Colon (tissue), 2 donors: Measurements from ENCODE around the gene PHACTR1.
"Not testable (repeated sequence)": the region's sequence is repeated elsewhere in the genome, so short reads cannot be mapped to it uniquely, and the experiment has no call there.

Experiments used
- FAIRE-seq: peaks from 2 replicates; lab custom pipeline; 2012; peaks lifted over from hg19 to GRCh38; lab: Jason Lieb, UNC
- donor health status: control.
- donor health status: control.

Gene PHACTR1

DNA sequence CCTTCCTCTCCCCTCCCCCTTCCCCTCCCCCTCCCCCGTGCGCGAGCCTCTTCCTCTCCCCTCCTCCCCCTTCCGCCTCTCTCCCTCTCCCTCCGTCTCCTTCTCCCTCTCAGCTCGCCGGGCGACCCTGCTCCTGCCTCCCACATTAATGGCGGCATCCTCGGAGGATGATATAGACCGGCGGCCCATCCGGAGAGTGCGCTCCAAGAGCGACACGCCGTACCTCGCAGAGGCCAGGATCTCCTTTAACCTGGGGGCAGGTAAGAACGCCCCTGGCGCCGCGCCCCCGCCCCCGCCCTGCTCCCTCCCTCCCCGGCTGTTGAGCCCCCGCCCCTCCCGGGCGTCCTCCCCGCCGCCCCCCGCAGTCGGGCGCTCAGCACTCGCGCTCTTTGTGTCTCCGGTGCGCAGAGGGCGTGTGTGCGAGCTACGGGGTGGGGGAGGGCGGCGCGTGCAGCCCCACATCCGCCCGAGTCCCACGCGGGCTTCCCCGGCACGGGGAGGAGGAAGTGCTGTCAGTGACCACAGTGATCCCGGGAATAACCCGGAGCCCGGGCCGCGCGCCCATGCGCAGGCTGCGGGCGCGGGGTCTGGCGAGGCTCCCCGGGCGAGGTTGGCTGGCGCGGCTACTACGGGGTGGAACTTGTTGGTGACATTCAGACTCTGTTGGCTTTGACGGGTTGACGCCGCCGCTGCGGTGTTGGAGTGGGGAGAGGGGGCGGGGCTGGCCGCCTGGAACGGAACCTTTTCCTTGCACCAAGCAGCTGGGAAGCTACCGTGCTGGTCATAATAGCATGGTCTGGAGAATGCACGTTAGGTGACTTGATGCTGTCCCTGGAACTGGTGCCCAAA, 33.2 kb downstream of the PHACTR1 start:
- FAIRE-seq, result no peak

DNA sequence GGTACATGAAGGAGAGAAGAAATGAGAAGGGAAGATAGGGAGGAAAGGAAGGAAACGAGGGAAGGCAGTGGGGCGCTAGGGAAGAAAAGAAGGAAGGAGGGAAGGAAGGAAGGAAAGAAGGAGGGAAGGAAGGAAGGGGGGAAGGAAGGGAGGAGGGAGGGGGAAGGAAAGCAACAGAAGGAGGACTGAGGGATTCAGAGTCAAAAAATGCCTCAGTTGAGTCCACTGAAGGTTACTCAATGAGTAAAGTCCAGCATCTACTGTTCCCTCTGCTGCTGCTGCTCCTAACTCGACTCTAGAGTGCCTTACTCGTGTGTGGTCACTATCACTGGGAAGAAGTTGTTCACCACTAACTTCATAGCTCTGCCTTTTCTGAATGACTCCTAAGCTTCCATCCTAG, 33.8 kb downstream of the PHACTR1 start:
- FAIRE-seq, result no peak

DNA sequence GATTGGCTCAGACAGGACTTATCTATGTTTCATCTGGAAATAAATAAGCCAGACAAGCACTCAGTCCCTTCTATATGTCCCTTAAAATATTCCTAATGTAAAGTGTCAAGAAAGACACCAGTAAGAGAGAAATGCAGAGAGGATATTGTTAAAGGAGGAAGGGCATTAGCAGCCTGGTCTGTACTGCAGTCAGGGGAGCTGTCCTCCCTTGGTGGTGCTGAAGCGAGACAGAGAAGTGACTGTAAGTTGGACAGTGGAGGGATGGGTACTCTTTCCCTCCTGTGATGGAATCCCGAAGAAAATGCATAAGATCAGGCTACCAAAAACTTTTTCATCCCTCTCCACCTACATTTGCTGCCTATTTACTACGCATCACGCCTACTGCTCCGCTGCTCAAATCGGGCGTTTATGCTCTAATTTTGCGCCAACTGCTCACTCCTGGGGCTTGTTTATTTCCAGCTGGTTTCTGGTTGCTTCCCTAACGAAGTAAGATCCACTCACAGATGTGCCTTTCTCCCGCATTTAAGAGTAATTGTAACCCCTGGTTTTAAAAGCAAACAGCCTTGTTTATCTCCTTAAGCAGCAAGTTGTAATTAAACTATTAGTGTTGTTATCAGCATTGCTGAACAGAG, 35.2 kb downstream of the PHACTR1 start:
- no peak for FAIRE-seq

DNA sequence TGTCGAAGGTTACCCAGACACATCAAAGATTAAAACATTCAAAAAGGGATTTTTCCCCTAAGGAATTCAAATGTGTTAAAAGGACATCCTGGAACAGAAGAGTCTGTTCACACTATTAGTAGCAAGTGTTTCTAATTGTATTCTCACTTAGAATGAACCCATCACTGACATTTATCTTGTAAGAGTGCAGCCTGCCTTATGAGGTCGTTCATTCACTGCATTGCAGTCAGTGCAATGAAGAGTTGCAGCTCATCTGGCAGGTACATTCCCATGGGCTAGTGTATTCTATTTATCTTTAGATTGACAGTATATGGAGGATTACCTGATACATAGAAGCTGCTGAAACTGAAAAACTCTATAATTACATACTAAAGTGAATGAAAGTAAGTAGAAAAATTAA, 36.5 kb downstream of the PHACTR1 start:
- no peak for FAIRE-seq

GRCh38 chr6:12760226-12760625, 43.7 kb downstream of the PHACTR1 start:
- no peak for FAIRE-seq

GRCh38 chr6:12760911-12761310, 44.3 kb downstream of the PHACTR1 start:
- no peak for FAIRE-seq

DNA sequence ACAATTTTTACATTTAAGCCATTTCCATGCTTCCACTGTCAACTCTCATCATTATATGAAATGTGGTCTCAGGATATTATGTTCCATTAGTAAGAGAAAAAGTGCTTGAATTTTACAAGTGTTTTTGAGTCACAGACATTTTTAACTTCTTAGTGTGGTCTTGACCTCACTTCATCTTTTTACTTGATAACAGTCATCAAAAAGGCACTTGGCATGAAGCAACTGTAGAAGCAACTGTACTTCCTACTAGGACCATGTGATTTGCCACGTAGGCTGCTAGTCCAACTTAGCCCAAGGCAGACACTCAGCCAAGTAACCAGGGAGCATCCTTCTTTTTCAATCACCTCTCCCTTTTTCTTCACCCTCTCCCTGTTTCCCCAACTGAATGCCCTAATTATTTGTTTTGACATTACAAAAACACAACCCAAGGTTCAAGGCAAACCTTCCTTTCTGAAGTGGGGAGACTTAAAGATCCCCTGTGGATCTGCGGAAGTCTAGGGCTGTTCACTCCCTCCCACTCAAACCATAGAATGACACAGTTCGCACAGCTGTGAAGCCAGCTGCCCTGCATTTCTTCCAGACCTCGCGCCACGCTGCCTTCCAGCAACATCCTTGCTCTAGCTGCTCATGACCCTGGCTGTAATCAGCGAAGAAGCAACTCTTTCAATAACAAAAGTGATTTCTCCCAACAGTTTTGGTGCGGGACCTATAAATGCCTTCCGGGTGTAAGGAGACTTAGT, 45.0 kb downstream of the PHACTR1 start:
- no peak for FAIRE-seq

- not testable (repeated sequence) for FAIRE-seq
Measured at GRCh38 chr6:12762731-12763434, 46.3 kb downstream of the PHACTR1 start.

DNA sequence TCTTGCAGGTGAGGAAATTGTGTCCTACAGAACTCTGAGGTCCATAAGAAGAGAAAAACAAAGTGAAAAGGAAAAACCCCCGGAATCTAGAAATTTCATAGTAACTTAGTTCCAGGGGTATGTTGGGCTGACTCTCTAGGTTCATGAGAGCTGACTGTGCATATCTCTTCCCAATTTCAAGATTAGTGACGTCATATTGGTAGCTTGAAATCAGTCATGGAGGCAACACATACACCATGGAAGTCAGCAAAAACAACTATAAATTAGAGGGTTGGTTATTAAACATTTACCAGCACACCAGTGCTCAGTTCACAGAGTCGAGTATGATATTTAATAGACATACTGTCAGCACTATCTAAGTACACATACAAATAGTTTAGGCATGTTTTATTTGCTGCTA, 49.8 kb downstream of the PHACTR1 start:
- no peak for FAIRE-seq

GRCh38 chr6:12767016-12767415, 50.4 kb downstream of the PHACTR1 start:
- FAIRE-seq, result no peak

DNA sequence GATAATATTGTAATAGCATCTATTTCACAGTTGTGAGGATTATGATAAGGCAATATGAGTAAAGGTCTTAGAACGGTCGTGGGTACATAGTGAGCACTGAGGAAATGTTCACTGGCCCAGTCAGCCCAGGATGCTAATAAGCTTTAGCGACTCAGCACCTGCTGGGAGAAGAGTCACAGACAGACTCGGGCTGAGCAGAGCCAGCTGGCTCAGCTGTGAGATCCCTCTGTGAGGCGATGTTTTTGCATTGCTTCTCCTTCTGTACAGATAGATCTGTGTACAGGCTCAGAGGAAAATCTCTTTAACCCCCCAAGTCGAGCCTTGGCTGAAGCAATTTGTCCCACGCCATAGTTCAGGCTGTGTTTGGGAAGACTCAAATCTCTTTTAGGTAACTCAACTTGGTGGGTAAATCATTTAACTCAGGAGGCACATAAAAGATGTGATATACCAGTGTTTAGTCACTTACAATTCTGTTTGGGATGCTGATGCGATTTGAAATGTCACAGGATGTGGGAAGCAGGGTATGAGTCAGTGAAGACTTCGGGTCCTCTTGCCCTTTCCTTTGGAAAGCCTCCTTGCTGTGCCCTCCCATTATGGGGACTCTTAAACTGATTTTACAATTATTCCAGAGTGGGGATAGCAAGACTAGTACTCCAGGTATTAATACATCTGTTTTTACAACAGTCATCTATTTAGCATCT, 53.1 kb downstream of the PHACTR1 start:
- FAIRE-seq, result no peak

DNA sequence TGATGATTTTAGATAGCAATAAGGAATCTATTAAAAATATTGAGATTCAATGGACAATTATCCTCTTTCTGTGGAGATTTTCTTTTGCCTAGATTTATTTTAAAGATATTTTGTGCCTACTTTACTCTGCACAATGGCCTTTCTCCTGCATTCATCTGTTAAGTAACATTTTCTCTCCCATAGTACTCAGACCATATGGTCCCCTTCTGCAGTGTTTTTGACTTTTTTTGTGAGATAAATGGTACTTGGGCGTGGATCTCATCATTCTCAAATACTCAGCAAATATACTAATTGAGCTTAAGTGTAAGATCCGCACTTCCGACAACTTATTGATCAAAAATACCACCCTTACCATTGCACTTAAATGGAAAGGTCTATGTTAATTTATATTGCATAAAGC, 55.8 kb downstream of the PHACTR1 start:
- no peak for FAIRE-seq

DNA sequence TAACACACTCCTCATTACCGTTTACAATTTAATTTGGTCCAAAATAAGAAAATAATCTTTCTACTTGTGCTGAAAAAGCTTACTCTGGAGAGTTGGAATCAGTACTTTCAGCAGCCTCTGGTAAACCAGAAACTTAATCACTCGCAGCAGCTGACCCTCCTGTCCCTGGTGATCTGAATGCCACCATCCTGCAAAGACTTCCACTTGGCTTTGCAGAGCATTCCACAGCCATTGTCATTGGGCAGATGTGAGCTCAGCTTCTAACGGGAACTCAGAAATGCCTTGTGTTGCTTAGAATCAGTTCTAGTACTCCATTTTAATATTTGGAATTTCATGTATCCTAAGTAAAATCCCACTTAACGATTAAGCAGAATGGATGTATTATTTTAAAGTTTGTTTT, 59.7 kb downstream of the PHACTR1 start:
- no peak for FAIRE-seq

- FAIRE-seq, result no peak
Measured at GRCh38 chr6:12779772-12780171, 63.2 kb downstream of the PHACTR1 start.

DNA sequence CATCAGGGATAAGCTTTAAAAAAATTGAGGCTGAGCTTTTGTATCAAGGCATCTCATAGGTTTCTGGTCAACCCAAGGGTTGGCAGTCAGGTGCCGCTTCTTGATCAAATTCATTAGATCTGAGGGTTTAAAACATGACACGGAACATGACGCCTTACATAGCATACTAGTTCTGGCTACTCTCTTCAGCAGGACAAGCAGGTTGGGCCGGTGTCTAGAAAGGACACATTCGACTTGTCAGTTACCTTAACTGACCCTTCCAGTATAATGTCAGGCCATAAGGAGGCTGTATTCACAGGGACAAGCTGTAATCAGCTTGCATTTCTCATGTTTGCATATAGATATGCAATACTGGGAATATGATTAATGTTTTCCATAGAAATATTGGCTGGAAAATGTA, 65.6 kb downstream of the PHACTR1 start:
- no peak for FAIRE-seq

DNA sequence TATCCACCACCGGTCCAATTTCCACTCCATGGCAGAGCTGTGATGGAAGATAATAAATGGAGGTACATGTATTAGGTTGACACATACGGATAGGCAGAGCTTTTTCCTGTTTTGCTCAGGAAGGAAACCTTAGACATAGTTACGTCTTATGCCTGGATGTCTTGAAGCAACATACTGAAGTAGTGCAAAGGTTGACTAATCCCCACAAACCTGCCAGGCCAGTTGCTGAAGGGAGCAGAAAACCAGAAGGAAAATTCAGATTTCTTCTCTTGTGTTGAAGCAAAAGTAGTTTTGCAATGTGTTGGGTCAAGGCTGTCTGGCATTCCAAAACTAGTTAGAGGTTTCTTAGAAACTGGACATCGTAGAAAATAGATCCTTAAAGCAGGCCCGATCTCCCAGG, 68.7 kb downstream of the PHACTR1 start:
- FAIRE-seq, result no peak

DNA sequence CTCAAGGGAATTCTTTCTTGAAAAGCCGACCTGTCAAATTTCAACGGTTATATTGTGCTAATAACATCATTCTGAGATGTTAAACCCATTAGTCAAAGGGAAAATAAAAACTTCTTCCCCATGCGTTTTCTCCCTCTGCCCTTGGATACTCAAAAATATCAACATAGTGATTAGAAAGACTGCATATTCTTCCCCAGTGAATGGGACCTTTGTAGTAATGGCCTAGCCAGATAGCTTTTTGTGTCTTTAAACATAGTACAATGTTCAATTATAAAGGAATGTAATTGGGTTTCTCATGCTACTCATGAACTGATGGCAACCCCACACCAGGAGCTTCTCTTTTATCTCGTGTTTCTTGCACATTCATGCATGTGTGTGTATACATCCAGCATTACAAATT, 69.4 kb downstream of the PHACTR1 start:
- no peak for FAIRE-seq

DNA sequence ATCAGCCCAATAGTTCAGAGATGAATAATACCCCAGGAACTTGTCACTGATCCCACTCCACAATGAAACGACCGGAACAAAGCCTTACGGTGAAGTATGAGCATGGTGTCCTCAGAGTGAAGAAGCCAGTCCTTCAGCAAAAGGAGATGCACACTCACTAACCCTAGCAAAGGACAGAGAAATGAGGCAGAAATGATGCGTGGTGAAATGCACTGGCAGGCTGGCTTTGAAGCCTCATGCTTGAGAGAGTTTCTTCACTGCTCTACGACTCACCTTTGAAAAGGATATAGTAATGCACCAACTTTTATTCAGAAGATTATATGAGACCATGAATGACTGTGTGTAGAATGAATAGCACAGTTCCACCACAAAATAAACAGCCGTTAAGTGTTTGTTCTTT, 74.8 kb downstream of the PHACTR1 start:
- FAIRE-seq, result no peak

DNA sequence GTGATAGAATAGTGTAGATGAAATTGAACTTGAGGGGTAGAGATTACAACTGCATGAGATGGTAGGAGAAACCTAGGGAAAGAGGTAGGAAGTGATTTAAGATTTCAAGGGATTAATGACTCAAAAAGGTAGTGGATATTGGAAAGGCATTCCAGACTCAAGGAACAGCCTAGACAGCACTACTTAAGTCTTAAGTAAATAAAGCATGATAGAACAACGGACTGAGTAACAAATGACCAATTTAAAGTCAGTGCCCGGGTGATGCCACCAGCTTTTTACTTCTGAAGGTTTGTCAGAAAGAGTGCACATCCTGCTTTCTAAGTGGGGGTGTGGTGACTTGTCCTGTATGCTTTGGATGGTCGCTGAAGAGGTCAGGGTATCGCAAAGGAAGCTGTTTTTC, 81.8 kb downstream of the PHACTR1 start:
- no peak for FAIRE-seq

GRCh38 chr6:12800120-12800519, 83.6 kb downstream of the PHACTR1 start:
- no peak for FAIRE-seq

DNA sequence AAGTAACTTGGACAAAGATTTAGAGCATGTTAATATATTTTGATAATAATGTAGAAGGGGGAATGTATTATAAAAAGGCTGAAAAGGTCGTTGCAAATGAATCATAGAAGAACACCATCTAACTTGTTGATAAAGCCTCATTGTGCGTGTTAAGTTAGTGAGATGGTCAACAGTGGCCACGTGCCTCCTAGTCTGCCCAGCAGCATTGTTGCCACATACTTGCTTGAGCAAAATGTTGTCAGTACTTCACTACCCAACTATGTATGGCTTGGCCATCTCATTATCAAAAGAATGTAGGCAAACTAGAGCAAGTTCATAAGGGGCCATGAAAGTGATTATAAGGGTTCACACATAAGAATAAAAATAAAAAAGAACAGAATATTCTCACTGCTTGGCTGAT, 84.6 kb downstream of the PHACTR1 start:
- FAIRE-seq, result no peak

- FAIRE-seq, result no peak
Measured at GRCh38 chr6:12802440-12802839, 85.9 kb downstream of the PHACTR1 start.
